Measurements from ENCODE around the gene NDUFV2. TPM values are rescaled to one million over a fixed set of nuclear protein-coding genes. Genes with fewer than 3 reads are reported as not detected.

Gene NDUFV2
- polyA plus RNA-seq, 1 experiment, result 207 TPM

GRCh38 chr18:9120796-9121195 is 18.3 kb downstream of the NDUFV2 start:
- Histone ChIP-seq H3K4me3 (ENCODE audit: low read depth, low read length) (no peak overlapping the region), H3K27ac (ENCODE audit: low read depth, low read length) (no peak overlapping the region), H3K9me3 (ENCODE audit: control insufficient read depth, insufficient read depth, low read length) (no peaks in the 10 kb centered on the region), H3K27me3 (ENCODE audit: control insufficient read depth, insufficient read depth, low read length) (no peaks in the 10 kb centered on the region)
- ChIA-PET CTCF (no interaction called here), POLR2A (no interaction called here)
- TF ChIP-seq CTCF (IDR thresholded peaks at IDR 0.05; ENCODE audit: low read depth, low read length), result no peak
- DNase-seq (ENCODE audit: low read depth, low spot score), result no peak

- H3K4me3 ChIP-seq (ENCODE audit: low read depth, low read length), result no peak overlapping the region
- TF ChIP-seq CTCF (IDR thresholded peaks at IDR 0.05; ENCODE audit: low read depth, low read length), result no peak
- ChIA-PET POLR2A (no interaction called here), CTCF (no interaction called here)
- H3K9me3 ChIP-seq (ENCODE audit: control insufficient read depth, insufficient read depth, low read length), result no peaks in the 10 kb centered on the region
- DNase-seq (ENCODE audit: low read depth, low spot score), result no peak
- H3K27me3 ChIP-seq (ENCODE audit: control insufficient read depth, insufficient read depth, low read length), result no peaks in the 10 kb centered on the region
- no peak overlapping the region for H3K27ac ChIP-seq (ENCODE audit: low read depth, low read length)
Observed at GRCh38 chr18:9123520-9123919, 21.0 kb downstream of the NDUFV2 start.

GRCh38 chr18:9124824-9125223 is 22.3 kb downstream of the NDUFV2 start:
- POLR2A ChIA-PET, result interaction anchor here (0.7 kb wide), 1 partner anchor 11 kb away, joined by 3 read pairs; no protein-coding TSS in a partner anchor
- no peak overlapping the region for H3K4me3 ChIP-seq (ENCODE audit: low read depth, low read length)
- no peak for TF ChIP-seq CTCF (IDR thresholded peaks at IDR 0.05; ENCODE audit: low read depth, low read length)
- no peak for DNase-seq (ENCODE audit: low read depth, low spot score)
- no peaks in the 10 kb centered on the region for H3K27me3 ChIP-seq (ENCODE audit: control insufficient read depth, insufficient read depth, low read length)
- no peaks in the 10 kb centered on the region for H3K9me3 ChIP-seq (ENCODE audit: control insufficient read depth, insufficient read depth, low read length)
- H3K27ac ChIP-seq (ENCODE audit: low read depth, low read length), result no peak overlapping the region
- CTCF ChIA-PET, result interaction anchor here (0.6 kb wide), 1 partner anchor 43 kb away, joined by 5 read pairs; no protein-coding TSS in a partner anchor

- TF ChIP-seq CTCF (IDR thresholded peaks at IDR 0.05; ENCODE audit: low read depth, low read length), result no peak
- Histone ChIP-seq H3K4me3 (ENCODE audit: low read depth, low read length) (no peak overlapping the region), H3K9me3 (ENCODE audit: control insufficient read depth, insufficient read depth, low read length) (no peaks in the 10 kb centered on the region), H3K27ac (ENCODE audit: low read depth, low read length) (no peak overlapping the region), H3K27me3 (ENCODE audit: control insufficient read depth, insufficient read depth, low read length) (no peaks in the 10 kb centered on the region)
- ChIA-PET POLR2A (no interaction called here), CTCF (no interaction called here)
- no peak for DNase-seq (ENCODE audit: low read depth, low spot score)
Observed at GRCh38 chr18:9126337-9126736, 23.8 kb downstream of the NDUFV2 start.

- POLR2A ChIA-PET, result no interaction called here
- CTCF ChIA-PET, result interaction anchor here (1.1 kb wide), 1 partner anchor 434 kb away, joined by 4 read pairs; no protein-coding TSS in a partner anchor
- no peak overlapping the region for H3K4me3 ChIP-seq (ENCODE audit: low read depth, low read length)
- no peaks in the 10 kb centered on the region for H3K9me3 ChIP-seq (ENCODE audit: control insufficient read depth, insufficient read depth, low read length)
- DNase-seq (ENCODE audit: low read depth, low spot score), result no peak
- no peak for TF ChIP-seq CTCF (IDR thresholded peaks at IDR 0.05; ENCODE audit: low read depth, low read length)
- no peaks in the 10 kb centered on the region for H3K27me3 ChIP-seq (ENCODE audit: control insufficient read depth, insufficient read depth, low read length)
- no peak overlapping the region for H3K27ac ChIP-seq (ENCODE audit: low read depth, low read length)
Observed at GRCh38 chr18:9130195-9130594, 27.7 kb downstream of the NDUFV2 start.

All from AG04450 (cell line).